GM21526 (cell line): ENCODE results near the gene MACF1.
"Not testable (repeated sequence)": the region's sequence is repeated elsewhere in the genome, so short reads cannot be mapped to it uniquely, and the experiment has no call there.

Experiments
- ATAC-seq: cut with Tn5 transposase; IDR thresholded peaks from one replicate; pipeline ENCODE4 v1.9.1; 2021; ENCODE audit warnings: moderate library complexity; ENCODE audit not compliant: unreplicated experiment, low FRiP score

MACF1 gene

DNA sequence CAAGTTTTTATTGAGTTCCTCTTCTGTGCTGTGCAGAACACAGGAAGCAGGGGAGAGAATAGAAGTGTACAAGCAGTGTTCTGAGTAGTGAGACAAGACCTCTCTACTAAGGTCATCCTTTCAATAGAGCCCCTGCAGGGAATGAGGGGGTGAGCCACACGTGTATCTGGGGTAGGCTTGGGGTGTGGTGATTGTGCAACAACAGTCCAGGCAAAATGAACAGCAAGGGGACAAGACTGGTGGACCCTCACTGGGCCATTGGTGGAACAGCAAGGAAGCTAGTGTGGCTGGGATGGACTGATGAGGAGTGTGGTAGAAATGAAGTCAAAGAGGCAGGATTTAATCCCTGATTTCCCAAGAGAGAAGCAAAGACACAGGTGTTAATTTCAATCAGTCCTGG is 278.8 kb downstream of the MACF1 start:
- no peak for ATAC-seq

GRCh38 chr1:39484564-39484963 is 280.1 kb downstream of the MACF1 start:
- ATAC-seq = no peak

DNA sequence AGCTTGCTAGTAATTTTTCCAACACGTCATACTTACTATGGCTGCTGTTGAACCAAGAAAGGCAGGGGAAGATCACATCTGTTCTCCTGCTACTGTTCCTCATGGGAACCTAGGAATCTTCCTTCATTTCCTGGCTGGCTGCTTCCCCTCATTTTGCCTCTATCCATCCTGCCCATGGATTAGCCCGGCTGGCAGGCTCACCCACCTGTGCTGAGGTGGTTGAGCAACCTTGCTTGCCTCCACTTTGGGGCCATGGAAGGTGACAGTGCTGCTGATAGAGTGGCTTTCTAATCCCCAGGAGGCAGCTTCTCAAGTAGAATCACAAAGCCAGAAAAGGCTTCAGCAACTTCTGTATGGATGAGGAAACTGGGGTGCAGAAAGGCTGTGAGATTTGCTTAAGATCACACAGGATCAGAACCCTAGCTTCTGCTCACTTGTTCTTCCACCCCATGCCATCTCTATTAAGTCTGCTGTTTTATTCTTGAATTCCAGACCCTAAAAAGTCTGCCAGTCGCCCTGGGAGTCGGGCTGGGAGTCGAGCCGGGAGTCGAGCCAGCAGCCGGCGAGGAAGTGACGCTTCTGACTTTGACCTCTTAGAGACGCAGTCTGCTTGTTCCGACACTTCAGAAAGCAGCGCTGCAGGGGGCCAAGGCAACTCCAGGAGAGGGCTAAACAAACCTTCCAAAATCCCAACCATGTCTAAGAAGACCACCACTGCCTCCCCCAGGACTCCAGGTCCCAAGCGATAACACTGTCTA is 280.7 kb downstream of the MACF1 start:
- ATAC-seq = no peak

- no peak for ATAC-seq
These were observed 283.6 kb downstream of the MACF1 start for GRCh38 chr1:39488012-39488545.

- ATAC-seq = no peak
These were observed 284.5 kb downstream of the MACF1 start for GRCh38 chr1:39488793-39489566.

DNA sequence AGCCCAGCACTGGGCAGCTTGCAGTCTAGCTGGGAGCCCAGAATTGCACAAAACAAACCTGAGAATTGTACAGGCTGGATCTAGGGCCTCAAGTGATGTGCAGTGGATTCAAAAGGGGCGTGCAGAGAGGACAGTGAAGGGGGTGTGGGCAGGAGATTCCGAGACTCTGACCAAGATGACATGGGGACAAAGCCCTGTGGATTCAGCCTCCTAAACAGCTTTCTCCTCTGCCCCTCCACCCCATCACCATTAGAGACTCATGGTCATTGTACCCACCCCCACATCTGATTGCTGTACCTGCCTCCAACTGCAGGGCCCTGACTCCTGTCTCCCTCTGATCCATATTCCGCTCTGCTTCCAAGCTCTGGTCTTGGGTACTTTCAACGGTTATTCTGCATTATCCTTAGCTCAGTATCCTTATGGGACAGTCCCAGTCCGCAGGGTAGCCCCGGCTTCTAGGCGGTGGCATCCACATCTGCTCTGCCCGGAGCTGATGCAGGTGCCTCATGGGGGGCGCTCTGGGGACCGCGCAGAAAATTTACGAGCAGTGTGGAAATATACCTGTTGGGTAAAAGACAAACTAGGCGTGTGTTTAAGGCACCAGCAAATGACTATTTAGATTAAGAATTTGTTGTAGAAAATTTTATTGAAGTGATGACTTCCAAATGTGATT is 285.2 kb downstream of the MACF1 start:
- no peak for ATAC-seq

DNA sequence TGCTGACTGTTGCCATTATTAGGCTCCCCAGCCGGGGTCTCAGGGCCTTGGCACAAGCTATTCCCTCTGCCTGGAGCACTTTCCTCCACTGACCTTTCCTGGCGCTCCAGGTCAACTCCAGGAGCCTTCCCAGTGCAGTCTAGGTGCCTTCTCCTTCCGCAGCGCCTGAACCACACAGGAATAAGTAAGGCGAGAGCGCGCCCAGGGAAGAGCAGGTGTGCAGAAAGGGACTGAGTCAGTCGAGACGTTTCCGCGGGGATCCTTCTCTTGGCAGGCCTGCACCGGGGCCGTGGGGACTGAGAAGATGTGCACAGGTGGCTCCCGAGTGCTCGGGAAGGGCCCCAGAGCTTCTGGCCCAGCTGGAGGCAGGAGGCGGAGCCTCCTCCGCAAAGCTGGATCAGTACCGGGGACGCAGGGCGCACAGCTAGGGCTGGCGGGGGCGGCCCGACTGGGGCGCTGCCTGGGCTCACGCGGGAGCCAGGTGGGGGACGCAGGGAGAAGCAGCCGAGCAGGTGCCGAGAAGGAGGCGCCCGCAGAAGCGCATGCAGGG is 286.2 kb downstream of the MACF1 start:
- ATAC-seq = peak; percentile 17

GRCh38 chr1:39491146-39491921 is 286.8 kb downstream of the MACF1 start, which contains the start of gene BMP8A:
Gene BMP8A (plus strand): TSS chr1:39491636. CDS start chr1:39491992, 356 bp downstream.
- ATAC-seq = peak; percentile 75

GRCh38 chr1:39492118-39493042 is 287.9 kb downstream of the MACF1 start:
- ATAC-seq = not testable (repeated sequence)

DNA sequence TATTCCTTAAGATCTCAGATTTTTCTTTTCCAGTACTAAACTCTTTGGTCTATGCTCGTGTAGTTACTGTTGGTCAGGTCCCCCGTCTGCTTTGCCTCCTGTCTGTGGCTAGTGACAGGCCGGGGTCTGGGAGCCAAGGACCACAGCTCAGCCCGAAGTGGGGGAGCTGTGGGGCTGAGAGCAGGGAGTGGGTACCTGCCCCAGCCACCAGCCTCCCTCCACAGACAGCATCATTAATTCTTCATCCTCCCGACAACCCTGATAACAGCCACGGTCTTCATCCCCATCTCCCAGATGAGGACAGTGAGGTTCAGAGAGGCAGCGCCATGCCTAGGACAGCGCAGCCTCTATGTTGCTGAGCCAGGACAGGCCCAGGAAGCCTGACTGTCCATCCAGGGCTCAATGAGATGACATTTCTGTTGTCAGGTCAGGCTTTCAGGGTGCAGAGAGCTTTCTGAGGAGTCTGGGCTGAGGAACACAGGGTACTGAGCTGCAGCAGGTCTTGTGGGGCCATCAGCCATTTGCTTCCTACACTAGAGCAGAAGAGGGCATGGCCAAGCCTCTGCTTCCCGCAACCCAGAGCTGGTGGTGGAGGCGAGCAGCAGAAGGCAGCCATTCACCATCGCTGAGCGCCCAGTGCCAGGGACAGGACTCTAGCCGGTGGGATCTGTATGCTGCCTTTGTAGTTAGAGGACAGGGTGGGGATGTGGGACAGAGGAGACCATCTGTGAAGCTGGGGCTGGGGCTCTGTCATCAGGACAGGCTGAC is 288.7 kb downstream of the MACF1 start:
- ATAC-seq = not testable (repeated sequence)

DNA sequence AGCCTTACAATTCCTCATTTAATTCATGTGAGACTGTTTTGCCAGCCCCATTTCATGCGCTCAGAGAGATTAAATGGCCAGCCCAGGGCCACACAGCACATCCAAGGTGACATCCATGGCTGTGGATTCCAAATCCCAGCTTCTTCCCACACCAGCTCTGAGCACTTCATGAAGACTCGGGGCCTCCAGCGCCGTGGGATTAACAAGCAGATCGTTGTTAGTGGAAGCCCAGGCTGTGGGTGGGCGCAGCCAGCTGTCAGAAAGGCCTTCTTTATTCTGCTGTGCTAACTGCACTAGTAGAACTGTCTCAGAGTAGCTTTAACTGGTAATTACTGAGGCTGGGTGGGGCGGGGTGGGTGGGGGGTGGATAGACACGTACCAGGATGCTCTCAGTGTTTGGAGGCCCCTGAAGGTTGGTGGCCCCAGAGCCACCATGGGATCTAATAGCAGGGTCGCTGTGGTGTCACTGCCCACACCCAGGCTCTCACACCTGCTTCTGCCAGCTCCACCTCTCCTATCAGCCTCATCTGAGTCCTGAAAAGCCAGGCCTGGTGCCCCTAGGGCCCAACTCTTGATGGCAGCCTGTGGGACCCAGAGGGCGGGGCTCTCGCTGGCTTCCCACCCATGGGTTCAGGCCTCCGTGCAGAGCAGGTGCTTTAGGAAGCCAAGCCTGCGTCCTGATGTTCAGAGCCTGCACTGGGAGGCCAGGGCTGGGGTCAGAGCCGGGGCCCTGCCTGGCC is 290.3 kb downstream of the MACF1 start:
- ATAC-seq = no peak

DNA sequence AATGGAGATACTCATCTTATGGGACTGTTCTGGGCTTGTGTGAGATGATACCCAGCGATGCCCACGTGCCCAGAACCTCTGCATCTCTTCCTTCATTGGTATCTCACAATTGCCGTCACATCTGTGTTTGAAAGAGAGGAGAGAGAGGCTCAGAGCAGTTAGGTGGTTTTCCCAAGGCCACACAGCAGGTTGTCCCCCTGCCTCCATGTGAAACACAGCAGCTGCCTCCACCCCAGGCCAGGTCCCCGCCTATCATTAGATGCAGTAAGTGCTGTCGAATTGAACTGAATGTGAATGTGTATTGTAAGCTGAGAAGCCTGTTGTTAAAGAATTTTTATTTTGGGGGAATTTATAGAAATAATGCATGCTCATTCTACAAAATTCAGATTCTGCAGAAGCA is 292.0 kb downstream of the MACF1 start:
- not testable (repeated sequence) for ATAC-seq

- no peak for ATAC-seq
These were observed 293.1 kb downstream of the MACF1 start for GRCh38 chr1:39497585-39497984.

DNA sequence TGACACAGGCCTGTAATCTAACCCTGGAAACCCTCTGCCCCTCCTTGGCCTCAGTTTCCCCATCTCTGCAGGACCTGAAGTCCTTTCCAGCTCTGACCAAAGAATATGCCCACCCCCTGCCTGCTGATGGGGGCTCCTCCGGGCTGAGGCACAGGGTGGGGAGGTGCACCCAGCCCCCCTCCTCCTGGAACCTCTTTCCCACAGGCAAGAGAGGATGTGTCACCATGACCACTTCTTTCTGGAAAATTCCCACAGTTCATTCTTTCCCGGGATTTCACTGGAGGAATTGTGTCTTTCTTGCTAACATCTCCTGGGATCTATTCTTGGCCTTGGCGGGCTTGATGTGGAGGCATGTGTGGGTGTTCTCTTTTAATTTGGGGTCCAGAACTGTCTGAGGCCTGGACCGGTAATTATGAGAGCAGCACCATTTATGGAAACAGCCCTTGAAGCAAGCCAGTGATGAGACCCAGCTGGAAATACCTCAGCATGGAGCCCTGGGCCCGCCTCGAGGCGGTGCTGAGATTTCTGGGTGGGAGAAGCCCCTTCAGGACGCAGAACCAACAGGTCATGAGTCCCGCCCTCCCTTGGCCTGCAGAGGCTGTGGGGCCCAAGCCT is 293.7 kb downstream of the MACF1 start:
- ATAC-seq = not testable (repeated sequence)

DNA sequence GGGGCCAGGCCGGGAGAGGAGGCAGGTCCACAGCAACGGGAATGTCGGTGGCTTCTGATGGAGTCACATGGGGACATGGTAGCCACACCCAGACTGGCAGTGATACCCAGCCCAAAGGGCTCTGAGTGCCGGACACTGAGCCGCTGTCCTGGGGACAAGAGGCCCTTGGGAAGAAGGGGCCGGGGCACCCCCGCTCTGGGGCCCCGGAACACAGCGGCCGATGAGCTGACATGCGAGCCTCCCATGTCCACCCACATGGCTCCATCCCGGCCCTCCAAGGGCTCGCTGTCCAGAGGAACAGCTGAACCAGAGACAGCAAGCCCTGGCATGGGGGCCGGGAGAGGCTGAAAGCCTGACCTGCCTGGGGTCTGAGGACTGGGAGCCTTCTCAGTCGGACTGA is 294.3 kb downstream of the MACF1 start:
- not testable (repeated sequence) for ATAC-seq

GRCh38 chr1:39499668-39500067 is 295.2 kb downstream of the MACF1 start:
- no peak for ATAC-seq

DNA sequence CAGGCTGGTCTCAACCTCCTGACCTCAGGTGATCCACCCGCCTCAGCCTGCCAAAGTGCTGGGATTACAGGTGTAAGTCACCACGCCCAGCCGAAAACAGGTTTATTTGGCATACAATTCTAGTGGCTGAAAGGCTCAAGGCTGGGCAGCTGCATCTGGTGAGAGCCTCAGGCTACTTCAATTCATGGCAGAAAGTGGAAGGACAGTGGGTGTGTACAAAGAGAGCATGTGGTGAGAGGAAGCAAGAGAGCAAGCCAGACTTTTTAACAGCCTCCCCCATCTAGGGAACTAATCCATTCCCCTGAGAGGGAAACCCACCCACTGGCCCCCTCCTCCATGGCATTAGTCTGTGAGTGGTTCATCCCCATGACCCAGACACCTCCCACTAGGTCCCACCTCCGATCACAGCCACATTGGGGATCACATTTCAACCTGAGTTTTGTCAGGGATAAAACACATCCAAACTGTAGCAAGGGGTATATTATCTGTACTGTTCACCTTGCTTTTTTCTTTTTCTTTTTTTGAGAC is 296.4 kb downstream of the MACF1 start:
- ATAC-seq = no peak
